Chondrocyte (in vitro differentiated cells): ENCODE results near the gene TMEM250. TPM values are rescaled to one million over a fixed set of nuclear protein-coding genes. Genes with fewer than 3 reads are reported as not detected.

Experiments
- DNase-seq: peaks from one replicate; pipeline ENCODE4 v3.0.0; 2021; ENCODE audit warnings: mixed read lengths, low spot score
- H3K27ac Mint-ChIP-seq: one replicate; pipeline ENCODE4 v1.8.0; 2021; ENCODE audit warnings: mild to moderate bottlenecking, moderate library complexity, mixed read lengths; ENCODE audit not compliant: unreplicated experiment
- H3K27me3 Mint-ChIP-seq: 2 replicates; pipeline ENCODE4 v1.8.0; 2021; ENCODE audit warnings: low read depth, mixed read lengths
- H3K36me3 Mint-ChIP-seq: 2 replicates; pipeline ENCODE4 v1.8.0; 2021; ENCODE audit warnings: low read depth, mixed read lengths
- H3K4me1 Mint-ChIP-seq: 2 replicates; pipeline ENCODE4 v1.8.0; 2021; ENCODE audit warnings: low read depth, mild to moderate bottlenecking, mixed read lengths
- H3K4me3 Mint-ChIP-seq: one replicate; pipeline ENCODE4 v1.8.0; 2021; ENCODE audit warnings: mild to moderate bottlenecking, moderate library complexity, mixed read lengths; ENCODE audit not compliant: unreplicated experiment
- H3K9me3 Mint-ChIP-seq: 2 replicates; pipeline ENCODE4 v1.8.0; 2021; ENCODE audit warnings: low read depth, mixed read lengths
- CTCF ChIP-seq: fragments of 200-600 bp; sonication (generic); IDR thresholded peaks from 2 replicates; pipeline ENCODE4 v1.5.0; 2021; ENCODE audit warnings: antibody characterized with exemption, mild to moderate bottlenecking, moderate library complexity
- total RNA-seq: library from RNA; stranded (reverse); gene quantifications from 3 replicates; pipeline ENCODE4 v1.2.1, GENCODE V29; 2021

The TMEM250 gene
- total RNA-seq, 1 donor from 2014 or later = 37.3 TPM

GRCh38 chr9:136119883-136120393 lies 1.3 kb upstream of the TMEM250 start:
- DNase-seq = no peak
- Mint-ChIP-seq H3K36me3 (peaks cover 1% of the 10 kb centered on the region), H3K27me3 (peaks cover 4% of the 10 kb centered on the region), H3K9me3 (no peaks in the 10 kb centered on the region), H3K4me3 (peak overlapping the region; percentile 73), H3K27ac (no peak overlapping the region), H3K4me1 (peaks cover 9% of the 10 kb centered on the region)
- TF ChIP-seq CTCF = peak; percentile 2

GRCh38 chr9:136119061-136119882 lies 597 bp upstream of the TMEM250 start:
- peaks cover 4% of the 10 kb centered on the region for H3K27me3 Mint-ChIP-seq
- TF ChIP-seq CTCF = no peak
- H3K36me3 Mint-ChIP-seq = peaks cover 1% of the 10 kb centered on the region
- peak overlapping the region; percentile 73 for H3K4me3 Mint-ChIP-seq
- H3K27ac Mint-ChIP-seq = peak overlapping the region; percentile 73
- H3K4me1 Mint-ChIP-seq = peaks cover 9% of the 10 kb centered on the region
- no peak for DNase-seq
- H3K9me3 Mint-ChIP-seq = no peaks in the 10 kb centered on the region

- peaks cover 8% of the 10 kb centered on the region for H3K4me1 Mint-ChIP-seq
- H3K36me3 Mint-ChIP-seq = peaks cover 4% of the 10 kb centered on the region
- H3K27ac Mint-ChIP-seq = peak overlapping the region; percentile 57
- no peak for DNase-seq
- H3K4me3 Mint-ChIP-seq = peak overlapping the region; percentile 67
- no peaks in the 10 kb centered on the region for H3K9me3 Mint-ChIP-seq
- TF ChIP-seq CTCF = no peak
- no peaks in the 10 kb centered on the region for H3K27me3 Mint-ChIP-seq
Observed at GRCh38 chr9:136117916-136118319, 757 bp downstream of the TMEM250 start.

GRCh38 chr9:136117291-136117915 lies 1.3 kb downstream of the TMEM250 start:
- Mint-ChIP-seq H3K9me3 (no peaks in the 10 kb centered on the region), H3K4me3 (peak overlapping the region; percentile 67), H3K4me1 (peaks cover 3% of the 10 kb centered on the region), H3K27ac (peak overlapping the region; percentile 57), H3K27me3 (no peaks in the 10 kb centered on the region), H3K36me3 (peaks cover 4% of the 10 kb centered on the region)
- no peak for DNase-seq
- TF ChIP-seq CTCF = no peak

GRCh38 chr9:136116360-136117098 lies 2.1 kb downstream of the TMEM250 start:
- H3K27me3 Mint-ChIP-seq = no peaks in the 10 kb centered on the region
- no peak for TF ChIP-seq CTCF
- no peaks in the 10 kb centered on the region for H3K9me3 Mint-ChIP-seq
- DNase-seq = no peak
- no peak overlapping the region for H3K27ac Mint-ChIP-seq
- peaks cover 4% of the 10 kb centered on the region for H3K36me3 Mint-ChIP-seq
- H3K4me3 Mint-ChIP-seq = peak overlapping the region; percentile 36
- H3K4me1 Mint-ChIP-seq = peaks cover 5% of the 10 kb centered on the region
